DMS 273 (cell line): ENCODE measurements around the gene MROH2A.
"Not testable (repeated sequence)": the region's sequence is repeated elsewhere in the genome, so short reads cannot be mapped to it uniquely, and the experiment has no call there.

ENCODE experiments used
- DNase-seq: peaks from one replicate; lab custom pipeline; 2025; ENCODE audit not compliant: unreplicated experiment; lab: John Stamatoyannopoulos, UW

The MROH2A gene, protein sequence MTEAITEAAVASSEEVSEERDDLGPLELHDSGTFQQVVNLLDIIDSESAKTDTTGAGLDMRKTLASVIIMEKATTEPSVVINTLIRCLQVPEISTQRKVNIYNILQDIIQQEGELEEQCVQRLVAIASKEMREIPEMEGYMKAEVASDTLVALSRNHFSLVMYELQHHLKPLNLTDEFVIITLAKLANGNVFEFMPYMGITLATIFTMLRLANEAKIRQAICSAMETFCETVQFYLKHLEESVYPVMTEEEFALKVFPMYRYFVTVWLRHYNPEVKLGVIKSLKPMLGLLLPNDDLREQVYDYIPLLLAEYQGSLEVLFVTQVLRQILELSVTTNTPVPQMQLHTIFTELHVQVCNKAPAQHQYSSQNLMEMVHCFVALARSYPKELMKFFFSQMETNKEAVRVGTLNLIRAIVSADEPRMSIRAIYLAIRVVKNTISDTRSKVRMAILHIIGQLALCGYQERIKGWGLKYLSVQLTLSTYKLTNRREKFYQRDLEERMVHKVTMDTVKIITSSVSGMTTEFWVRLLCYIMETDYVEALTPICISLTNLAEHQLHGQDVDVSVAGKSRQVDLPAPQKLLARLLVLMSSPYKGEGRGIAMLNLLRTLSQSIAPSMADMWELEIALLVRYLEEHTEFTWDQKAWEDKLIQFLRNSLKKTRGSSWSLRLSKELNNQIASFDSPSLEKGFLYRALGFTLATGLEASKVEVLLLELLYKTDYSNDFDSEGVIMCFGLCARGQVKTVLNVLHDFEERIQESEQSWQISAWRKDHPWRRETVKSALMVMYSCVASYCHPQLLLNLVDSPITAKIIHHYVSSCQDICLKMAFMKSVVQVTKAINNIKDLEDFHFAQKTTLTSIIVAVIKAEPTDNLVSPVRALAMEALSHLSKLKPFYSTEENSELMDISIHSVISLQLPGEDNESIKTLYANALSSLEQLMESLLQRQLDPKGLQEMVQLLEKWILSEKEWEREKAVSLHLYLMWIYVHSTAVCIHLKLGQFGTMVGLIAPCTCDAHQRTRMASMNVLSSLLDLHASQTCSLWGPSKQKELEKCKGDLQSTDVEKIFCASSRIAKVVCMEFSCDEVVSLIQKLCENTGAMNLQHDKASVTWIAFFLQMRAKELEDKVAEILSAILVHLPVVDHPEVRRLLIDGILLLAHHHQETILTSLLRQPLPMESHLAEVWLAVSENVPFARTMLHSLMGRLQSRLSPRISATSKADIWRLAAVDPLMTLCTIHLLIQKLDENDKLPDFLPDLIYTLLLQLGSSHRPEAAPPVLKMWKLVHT (N-terminal part only)

GRCh38 chr2:233778030-233778429 lies at the start of gene MROH2A:
Gene MROH2A, plus strand, starts transcription at chr2:233778330. Its CDS starts 1,029 bp downstream, at chr2:233779359.
- DNase-seq, result no peak

- no peak for DNase-seq
These were observed 49.3 kb upstream of the MROH2A start, which contains the start of gene UGT1A3 for GRCh38 chr2:233728723-233729301. Gene UGT1A3, plus strand, starts transcription at chr2:233729042. Its CDS starts 85 bp downstream, at chr2:233729127.

DNA sequence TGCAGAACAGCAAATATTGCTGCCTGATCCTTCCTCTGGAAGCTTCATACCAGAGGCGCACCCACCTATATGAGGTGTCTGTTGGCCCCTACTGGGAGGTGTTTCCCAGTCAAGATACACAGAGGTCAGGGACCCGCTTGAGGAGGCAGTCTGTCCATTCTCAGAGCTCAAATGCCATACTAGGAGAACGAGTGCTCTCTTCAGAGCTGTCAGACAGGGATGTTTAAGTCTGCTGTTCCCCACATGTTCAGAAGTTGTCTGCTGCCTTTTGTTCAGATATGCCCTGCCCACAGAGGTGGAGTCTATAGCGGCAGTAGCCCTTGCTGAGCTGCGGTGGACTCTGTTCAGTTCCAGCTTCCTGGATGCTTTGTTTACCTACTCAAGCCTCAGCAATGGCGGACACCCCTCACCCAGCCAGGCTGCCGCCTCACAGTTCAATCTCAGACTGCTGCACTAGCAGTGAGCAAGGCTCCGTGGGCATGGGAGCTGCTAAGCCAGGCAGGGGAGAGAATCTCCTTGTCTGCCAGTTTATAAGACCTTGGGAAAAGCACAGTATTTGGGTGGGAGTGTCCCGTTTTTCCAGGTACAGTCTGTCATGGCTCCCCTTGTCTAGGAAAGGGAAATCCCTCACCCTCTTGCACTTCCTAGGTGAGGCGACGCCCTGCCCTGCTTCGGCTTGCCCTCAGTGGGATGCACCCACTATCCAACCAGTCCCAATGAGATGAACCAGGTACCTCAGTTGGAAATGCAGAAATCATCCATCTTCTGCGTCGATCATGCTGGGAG lies 41.1 kb upstream of the MROH2A start:
- not testable (repeated sequence) for DNase-seq

DNA sequence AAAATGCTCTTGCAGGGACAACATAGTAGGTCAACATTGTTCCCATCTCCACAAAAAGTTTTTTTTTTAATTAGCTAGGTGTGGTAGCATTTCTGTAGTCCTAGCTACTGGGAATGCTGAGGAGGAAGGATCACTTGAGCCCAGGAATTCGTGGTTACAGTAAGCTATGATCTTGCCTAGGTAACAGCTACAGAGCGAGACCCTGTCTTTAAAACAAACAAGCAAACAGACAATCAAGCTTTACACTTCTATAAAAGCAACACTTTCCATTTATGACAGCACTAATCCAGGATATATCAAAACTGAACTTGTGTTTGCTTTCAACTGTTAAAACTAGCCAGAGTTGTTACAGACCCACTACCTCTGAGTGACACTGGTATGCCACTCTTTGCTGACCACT lies 37.3 kb upstream of the MROH2A start:
- no peak for DNase-seq

DNA sequence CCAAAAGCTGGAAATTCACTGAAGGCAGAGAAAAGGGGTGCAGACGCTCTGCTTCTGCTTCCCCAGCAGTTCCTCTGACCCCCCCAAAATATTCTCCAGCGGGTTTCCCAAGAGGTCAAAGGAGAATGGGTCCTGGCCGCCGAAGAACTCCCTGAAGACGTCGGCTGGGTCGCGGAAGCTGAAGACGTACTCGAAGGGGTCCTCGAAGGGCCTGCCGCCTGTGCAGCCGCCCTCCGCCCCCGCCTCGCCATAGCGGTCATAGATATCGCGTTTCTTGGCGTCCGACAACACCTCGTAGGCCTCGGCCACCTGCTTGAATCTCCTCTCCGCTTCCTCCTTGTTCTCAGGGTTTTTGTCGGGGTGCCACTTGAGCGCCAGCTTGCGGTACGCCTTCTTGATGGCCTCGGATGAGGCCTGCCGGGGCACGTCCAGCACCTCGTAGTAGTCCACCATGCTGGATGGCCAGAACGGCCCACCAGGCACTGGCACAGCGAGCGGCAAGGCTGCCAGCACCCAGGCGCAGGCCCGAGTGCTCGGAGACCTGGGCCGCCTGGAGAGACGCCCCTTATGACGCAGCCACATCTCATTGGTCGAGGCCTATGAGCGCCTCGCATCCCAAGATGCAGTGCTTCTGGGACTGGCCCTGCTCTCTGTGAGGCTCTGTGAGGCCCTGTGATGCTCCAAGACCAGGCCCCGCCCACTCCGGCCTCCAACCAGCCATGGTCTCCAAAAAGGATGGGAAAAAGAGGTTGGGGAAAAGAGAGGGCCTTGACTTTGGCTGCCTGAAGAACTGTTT lies 34.5 kb upstream of the MROH2A start:
- no peak for DNase-seq

DNA sequence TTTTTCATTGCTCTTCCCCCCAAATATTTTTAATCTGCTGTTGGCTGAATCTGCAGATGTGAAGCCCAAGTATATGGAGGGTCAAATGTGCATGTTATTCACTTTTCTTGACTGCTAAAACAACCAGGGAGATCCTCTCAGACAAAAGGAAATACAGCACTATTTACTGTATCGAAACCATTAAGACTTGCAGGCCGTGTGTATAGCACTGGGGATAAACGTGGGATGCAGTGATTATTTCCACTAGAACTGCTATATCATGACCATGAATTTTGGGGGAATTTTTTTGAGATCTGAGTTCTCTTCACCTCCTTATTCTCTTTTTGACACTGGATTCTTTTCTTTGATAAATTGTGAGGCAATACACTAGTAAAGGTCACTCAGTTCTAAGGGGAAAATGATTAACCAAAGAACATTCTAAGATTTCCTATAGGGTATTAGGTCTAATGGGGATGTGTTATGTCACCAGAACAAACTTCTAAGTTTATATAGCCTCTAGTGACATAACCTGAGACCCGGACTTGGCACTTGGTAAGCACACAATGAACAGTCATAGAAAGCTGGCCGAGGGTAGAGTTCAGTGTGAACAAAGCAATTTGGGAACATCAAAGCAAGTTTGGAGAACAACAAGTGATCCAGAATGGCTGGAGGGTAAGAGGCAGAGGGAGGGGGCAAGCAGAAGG lies 32.9 kb upstream of the MROH2A start:
- DNase-seq, result no peak

- not testable (repeated sequence) for DNase-seq
These were observed 32.3 kb upstream of the MROH2A start for GRCh38 chr2:233745838-233746237.

DNA sequence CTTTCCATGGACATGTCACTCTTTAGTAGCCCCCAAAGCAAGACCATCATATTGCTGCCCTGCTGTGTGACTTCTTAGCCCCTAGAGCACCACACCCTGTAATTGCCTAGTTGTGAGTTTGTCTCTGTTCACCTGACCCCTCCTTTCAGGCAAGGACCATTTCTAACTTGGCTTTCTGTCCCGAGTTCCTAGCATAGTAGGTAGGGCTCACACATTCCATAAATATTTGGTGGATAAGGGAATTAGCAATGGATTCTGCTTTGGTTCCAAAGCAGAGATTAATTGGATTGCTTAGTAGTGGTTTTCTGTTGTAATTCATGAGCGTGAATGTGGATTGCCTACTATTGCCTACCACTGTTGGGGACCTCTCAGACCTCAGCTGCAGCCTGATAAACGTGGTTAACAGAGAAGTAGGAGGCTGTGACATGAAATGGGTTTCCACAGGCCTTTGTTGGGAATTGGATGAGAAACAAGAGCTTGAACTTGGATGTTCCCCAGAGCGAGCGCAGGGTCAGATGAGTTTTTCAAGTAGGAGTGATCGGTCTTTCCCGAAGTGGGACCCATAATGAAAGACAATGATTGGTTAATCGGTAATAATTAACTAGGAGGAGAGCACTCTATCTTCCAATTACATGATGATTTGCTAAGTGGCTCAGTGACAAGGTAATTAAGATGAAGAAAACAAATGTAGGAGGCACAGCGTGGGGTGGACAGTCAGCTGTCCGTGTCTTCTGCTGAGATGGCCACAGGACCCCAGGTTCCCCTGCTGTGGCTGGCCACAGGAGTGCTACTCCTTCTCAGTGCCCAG lies 31.5 kb upstream of the MROH2A start:
- no peak for DNase-seq

DNA sequence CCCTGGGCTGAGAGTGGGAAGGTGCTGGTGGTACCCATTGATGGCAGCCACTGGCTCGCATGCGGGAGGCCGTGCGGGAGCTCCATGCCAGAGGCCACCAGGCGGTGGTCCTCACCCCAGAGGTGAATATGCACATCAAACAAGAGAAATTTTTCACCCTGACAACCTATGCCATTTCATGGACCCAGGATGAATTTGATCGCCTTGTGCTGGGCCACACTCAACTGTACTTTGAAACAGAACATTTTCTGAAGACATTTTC lies 30.9 kb upstream of the MROH2A start:
- no peak for DNase-seq

DNA sequence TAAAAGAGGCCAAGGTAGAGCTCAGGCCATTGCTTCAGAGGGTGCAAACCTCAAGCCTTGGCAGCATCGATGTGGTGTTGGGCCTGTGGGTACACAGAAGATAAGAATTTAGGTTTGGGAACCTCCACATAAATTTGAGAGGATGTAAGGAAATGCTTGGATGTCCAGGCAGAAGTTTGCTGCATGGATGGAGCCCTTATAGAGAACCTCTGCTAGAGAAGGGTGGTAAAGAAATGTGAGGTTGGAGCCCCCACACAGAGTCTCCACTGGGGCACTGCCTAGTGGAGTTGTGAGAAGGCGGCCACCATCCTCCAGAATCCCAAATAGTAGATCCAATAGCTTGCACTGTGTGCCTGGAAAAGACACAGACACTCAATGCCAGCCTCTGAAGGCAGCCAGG lies 27.4 kb upstream of the MROH2A start:
- not testable (repeated sequence) for DNase-seq

DNA sequence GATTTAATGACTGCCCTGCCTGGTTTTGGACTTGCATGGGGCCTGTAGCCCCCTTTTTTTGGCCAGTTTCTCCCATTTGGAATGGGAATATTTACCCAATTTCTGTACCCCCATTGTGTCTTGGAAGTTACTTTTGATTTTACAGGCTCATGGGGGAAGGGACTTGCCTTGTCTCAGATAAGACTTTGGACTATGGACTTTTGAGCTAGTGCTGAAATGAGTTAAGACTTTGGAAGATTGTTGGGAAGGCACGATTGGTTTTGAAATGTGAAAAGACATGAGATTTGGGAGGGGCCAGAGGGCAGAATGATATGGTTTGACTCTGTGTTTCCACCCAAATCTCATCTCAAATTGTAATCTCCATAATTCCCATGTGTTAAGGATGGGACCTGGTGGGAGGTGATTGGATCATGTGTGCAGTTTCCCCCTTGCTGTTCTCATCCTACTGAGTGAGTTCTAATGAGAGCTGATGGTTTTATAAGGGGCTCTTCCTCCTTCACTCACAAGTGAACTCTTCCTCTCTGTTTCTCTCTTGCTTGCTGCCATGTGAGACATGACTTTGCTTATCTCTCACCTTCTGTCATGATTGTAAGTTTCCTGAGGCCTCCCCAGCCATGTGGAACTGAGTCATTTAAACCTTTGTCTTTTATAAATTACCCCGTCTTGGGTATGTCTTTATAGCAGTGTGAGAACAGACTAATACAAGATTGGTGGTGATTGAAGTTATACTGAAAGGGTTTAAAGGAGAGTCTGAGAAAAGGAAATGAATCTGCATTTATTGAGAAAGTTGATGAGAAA lies 26.7 kb upstream of the MROH2A start:
- not testable (repeated sequence) for DNase-seq

GRCh38 chr2:233754872-233755611 lies 23.1 kb upstream of the MROH2A start:
- DNase-seq, result no peak

DNA sequence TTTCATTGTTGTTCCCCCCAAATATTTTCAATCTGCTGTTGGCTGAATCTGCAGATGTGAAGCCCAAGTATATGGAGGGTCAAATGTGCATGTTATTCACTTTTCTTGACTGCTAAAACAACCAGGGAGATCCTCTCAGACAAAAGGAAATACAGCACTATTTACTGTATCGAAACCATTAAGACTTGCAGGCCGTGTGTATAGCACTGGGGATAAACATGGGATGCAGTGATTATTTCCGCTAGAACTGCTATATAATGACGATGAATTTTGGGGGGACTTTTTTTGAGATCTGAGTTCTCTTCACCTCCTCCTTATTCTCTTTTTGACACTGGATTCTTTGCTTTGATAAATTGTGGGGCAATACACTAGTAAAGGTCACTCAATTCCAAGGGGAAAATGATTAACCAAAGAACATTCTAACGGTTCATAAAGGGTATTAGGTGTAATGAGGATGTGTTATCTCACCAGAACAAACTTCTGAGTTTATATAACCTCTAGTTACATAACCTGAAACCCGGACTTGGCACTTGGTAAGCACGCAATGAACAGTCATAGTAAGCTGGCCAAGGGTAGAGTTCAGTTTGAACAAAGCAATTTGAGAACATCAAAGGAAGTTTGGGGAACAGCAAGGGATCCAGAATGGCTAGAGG lies 21.6 kb upstream of the MROH2A start:
- DNase-seq, result no peak

DNA sequence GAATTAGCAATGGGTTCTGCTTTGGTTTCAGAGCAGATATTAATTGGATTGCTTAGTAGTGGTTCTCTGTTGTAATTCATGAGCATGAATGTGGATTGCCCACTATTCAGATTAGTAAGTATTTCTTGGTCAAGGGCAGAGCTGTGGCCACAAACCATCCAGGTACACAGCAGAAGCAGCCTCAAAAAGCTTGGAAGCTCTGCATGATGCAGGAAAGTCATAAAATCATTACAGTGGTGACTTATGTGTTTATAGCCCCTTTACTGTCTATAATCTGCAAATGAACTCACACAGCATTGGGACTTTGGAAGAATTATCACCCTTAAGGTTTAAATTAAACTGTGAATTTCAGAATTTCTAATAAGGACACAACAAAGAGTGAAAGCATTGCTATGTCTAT lies 20.0 kb upstream of the MROH2A start:
- DNase-seq, result no peak

DNA sequence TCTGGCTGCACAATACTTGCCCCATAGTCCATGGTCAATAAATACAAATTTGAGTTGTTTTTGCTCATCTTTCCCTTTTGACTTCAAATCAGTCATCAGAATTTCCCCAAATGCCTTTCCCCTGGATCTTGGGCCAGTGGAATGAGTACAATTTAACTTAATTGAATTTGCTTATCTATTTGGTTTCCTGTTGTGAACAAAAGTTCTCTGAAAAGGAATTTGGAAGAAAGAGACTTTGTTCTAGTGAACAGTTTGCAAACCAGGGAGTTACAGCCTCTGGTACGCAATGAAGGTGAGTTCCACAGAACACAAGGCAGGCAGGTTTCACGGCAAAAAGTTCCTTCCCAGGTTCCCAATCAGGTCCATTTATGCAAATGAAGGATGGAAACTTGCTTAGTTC lies 19.3 kb upstream of the MROH2A start:
- DNase-seq, result no peak

DNA sequence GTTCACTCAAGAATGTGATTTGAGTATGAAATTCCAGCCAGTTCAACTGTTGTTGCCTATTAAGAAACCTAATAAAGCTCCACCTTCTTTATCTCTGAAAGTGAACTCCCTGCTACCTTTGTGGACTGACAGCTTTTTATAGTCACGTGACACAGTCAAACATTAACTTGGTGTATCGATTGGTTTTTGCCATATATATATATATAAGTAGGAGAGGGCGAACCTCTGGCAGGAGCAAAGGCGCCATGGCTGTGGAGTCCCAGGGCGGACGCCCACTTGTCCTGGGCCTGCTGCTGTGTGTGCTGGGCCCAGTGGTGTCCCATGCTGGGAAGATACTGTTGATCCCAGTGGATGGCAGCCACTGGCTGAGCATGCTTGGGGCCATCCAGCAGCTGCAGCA lies 18.1 kb upstream of the MROH2A start, which contains the start of gene UGT1A1:
Gene UGT1A1 (plus strand): TSS at position 228 of the 400 bp plus-strand sequence. CDS start 18 bp downstream, at position 246.
- no peak for DNase-seq
